Fibroblast of pulmonary artery (primary cell): ENCODE measurements around the gene PCDHGA1.
A peak's percentile ranks its signal among the peaks of the same experiment; 100 is the strongest.

Source experiments
- DNase-seq: peaks from one replicate; pipeline ENCODE4 v3.0.0-alpha.2; 2010; ENCODE audit warnings: low read depth
- H3K4me3 ChIP-seq: replicated peaks from 2 replicates; pipeline ENCODE4 v1.5.1; 2011; ENCODE audit warnings: low read depth, mild to moderate bottlenecking, control low read depth, low read length, moderate library complexity
- TF ChIP-seq, protein P1 (sequence below): IDR thresholded peaks from 2 replicates; pipeline ENCODE4 v1.5.1; 2011; ENCODE audit warnings: mild to moderate bottlenecking, control low read depth, low read length, inconsistent platforms; ENCODE audit errors: missing control alignments

PCDHGA1 gene

DNA sequence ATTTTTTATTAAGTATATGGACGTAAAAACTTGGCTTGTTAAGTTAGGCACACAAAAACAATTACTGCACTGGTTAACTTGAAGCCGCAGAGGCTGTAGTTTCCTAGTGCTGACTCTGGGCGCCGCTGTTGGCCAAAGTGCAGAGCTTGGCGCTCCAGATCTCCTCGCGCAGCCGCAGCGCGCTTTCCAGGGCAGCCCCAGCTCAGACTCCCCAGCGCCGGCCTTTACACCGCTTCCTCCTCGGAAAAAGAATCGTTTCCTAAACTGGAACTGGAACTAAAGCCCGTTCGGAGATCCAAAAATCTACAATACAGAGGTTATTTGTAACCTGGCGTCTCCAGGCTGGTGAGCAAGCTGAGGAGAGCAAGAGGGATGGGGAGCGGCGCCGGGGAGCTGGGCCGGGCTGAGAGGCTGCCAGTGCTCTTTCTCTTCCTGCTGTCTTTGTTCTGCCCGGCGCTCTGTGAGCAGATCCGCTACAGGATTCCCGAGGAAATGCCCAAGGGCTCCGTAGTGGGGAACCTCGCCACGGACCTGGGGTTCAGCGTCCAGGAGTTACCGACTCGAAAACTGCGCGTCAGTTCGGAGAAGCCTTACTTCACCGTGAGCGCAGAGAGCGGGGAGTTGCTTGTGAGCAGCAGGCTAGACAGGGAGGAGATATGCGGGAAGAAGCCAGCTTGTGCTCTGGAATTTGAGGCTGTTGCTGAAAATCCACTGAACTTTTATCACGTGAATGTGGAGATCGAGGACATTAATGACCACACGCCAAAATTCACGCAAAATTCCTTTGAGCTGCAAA lies 67.6 kb downstream of the PCDHGA1 start, which contains the start of gene PCDHGB5:
TSS of gene PCDHGB5 (plus strand) at position 192 of the 796 bp plus-strand sequence. CDS start at position 373, 181 bp downstream.
- peak within 1 kb of the TSS; percentile 50 for H3K4me3 ChIP-seq
- TF ChIP-seq, protein P1, sequence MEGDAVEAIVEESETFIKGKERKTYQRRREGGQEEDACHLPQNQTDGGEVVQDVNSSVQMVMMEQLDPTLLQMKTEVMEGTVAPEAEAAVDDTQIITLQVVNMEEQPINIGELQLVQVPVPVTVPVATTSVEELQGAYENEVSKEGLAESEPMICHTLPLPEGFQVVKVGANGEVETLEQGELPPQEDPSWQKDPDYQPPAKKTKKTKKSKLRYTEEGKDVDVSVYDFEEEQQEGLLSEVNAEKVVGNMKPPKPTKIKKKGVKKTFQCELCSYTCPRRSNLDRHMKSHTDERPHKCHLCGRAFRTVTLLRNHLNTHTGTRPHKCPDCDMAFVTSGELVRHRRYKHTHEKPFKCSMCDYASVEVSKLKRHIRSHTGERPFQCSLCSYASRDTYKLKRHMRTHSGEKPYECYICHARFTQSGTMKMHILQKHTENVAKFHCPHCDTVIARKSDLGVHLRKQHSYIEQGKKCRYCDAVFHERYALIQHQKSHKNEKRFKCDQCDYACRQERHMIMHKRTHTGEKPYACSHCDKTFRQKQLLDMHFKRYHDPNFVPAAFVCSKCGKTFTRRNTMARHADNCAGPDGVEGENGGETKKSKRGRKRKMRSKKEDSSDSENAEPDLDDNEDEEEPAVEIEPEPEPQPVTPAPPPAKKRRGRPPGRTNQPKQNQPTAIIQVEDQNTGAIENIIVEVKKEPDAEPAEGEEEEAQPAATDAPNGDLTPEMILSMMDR = peak; percentile 64
- DNase-seq = peak; percentile 78

DNA sequence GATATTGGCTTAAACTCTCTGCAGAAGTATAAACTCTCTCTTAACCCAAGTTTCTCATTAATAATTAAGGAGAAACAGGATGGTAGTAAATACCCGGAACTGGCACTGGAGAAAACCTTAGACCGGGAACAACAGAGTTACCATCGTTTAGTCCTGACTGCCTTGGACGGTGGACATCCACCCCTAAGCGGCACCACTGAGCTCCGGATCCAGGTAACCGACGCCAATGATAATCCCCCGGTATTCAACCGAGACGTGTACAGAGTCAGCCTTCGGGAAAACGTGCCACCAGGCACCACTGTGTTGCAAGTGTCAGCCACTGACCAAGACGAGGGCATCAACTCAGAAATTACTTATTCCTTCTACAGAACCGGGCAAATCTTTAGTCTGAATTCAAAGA lies 68.3 kb downstream of the PCDHGA1 start:
- H3K4me3 ChIP-seq = peak overlapping the region; percentile 28
- TF ChIP-seq, protein P1 = no peak

DNA sequence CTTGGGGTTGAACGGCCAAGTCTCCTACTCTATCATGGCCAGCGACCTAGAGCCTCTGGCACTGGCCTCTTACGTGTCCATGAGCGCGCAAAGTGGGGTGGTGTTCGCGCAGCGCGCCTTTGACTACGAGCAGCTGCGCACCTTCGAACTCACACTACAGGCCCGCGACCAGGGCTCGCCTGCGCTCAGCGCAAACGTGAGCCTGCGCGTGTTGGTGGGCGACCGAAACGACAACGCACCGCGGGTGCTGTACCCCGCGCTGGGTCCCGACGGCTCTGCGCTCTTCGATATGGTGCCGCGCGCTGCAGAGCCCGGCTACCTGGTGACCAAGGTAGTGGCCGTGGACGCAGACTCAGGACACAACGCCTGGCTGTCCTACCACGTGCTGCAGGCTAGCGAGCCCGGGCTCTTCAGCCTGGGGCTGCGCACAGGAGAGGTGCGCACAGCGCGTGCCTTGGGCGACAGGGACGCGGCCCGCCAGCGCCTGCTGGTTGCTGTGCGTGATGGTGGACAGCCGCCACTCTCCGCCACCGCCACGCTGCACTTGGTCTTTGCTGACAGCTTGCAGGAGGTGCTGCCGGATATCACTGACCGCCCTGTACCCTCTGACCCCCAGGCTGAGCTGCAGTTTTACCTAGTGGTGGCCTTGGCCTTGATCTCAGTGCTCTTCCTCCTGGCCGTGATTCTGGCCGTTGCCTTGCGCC lies 69.4 kb downstream of the PCDHGA1 start:
- DNase-seq = no peak

More for the DNA sequence above, 68.3 kb downstream of the PCDHGA1 start:
- DNase-seq = no peak

DNA sequence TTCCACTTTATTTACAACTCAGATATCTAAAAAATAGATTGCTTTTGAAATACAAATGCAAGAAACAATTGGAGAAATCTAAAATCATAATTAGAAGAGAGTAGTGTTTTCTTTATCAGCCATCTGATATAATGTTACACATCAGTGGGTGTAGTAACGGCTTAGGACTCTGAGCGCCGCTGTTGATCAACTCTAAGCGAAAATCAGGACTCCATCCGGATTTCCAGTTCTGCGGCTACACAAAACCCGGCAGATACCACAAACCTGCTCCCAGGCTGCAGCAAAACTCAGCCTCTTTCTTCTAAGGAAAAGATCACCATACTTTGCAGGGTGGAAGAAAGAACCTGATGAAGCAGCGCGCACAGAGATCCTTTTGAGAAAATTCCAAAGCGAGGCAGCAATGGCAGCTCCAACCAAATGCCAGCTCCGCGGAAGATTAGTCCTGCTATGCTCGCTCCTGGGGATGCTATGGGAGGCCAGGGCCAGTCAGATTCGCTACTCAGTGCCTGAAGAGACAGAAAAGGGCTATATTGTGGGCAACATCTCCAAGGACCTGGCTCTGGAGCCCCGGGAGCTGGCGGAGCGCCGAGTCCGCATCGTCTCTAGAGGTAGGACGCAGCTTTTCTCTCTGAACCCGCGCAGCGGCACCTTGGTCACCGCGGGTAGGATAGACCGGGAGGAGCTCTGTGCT lies 72.4 kb downstream of the PCDHGA1 start, which contains the start of gene PCDHGA9:
TSS of gene PCDHGA9 (plus strand) at position 226 of the 691 bp plus-strand sequence. CDS start at position 401, 175 bp downstream.
- peak within 1 kb of the TSS; percentile 42 for H3K4me3 ChIP-seq
- TF ChIP-seq, protein P1 = peak; percentile 38
- DNase-seq = peak; percentile 56

More for the DNA sequence above, 69.4 kb downstream of the PCDHGA1 start:
- peak overlapping the region; percentile 12 for H3K4me3 ChIP-seq
- TF ChIP-seq, protein P1 = no peak

DNA sequence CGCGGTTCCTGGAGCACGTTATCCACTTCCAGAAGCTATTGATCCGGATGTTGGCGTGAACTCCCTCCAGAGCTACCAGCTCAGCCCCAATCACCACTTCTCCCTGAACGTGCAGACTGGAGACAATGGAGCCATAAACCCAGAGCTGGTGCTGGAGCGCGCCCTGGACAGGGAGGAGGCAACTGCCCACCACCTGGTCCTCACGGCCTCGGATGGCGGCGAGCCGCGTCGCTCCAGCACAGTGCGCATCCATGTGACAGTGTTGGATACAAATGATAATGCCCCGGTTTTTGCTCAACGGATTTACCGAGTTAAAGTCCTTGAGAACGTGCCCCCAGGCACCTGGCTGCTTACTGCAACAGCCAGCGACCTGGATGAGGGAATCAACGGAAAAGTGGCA lies 73.1 kb downstream of the PCDHGA1 start:
- no peak overlapping the region for H3K4me3 ChIP-seq

More for the DNA sequence above, 73.1 kb downstream of the PCDHGA1 start:
- TF ChIP-seq, protein P1 = no peak
- no peak for DNase-seq
